Frontal cortex (tissue), 4 donors: Measurements from ENCODE around the gene ISCA1. TPM values are rescaled to one million over a fixed set of nuclear protein-coding genes. Genes with fewer than 3 reads are reported as not detected.
A peak's percentile ranks its signal among the peaks of the same experiment; 100 is the strongest.

Source experiments
- DNase-seq, 2 donors: peaks; one replicate each; pipeline ENCODE4 v3.0.0; 2012; ENCODE audit warnings: low spot score in 2 of 2
- FAIRE-seq: peaks from 2 replicates; lab custom pipeline; 2012; peaks lifted over from hg19 to GRCh38; lab: Jason Lieb, UNC
- small RNA-seq: library from RNA; depleted of rRNA; stranded (forward); fragments of <200 nt; gene quantifications from one replicate; pipeline ENCODE3, GENCODE V24; 2014
- total RNA-seq: library from RNA; depleted of rRNA; stranded (reverse); fragments of >200 nt; gene quantifications from one replicate; pipeline ENCODE4 v1.2.3, GENCODE V29; 2014
- donor health status: control.
- donor health status: control.
- donor health status: control.

The ISCA1 gene
- total RNA-seq, 1 donor from 2014 or later, result 92.5 TPM

DNA sequence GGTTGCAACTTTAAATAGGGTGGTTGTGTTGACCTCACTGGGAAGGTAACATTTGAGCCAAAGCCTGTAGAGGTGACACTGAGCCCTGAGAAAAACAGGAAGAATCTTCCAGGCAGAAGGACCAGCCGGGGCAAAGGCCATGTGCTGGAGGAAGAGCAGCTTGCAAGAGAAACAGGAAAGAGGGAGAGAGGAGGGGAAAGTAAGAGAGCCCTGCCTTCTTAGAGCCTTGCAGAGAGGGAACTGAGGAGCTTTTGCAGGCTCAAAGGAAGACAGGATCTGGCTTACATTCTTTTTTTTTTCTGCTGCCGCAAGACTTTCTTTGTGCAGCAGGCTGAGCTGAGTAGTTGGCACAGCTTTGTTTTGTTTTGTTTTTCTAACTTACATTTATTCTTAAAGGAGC, 40.3 kb downstream of the ISCA1 start:
- FAIRE-seq (no peak), DNase-seq (no peak)

- no peak for DNase-seq
- FAIRE-seq, result no peak
Measured at GRCh38 chr9:86241216-86241615, 41.1 kb downstream of the ISCA1 start.

- peak; percentile 57 for FAIRE-seq
Measured at GRCh38 chr9:86238861-86239770, 43.2 kb downstream of the ISCA1 start.

DNA sequence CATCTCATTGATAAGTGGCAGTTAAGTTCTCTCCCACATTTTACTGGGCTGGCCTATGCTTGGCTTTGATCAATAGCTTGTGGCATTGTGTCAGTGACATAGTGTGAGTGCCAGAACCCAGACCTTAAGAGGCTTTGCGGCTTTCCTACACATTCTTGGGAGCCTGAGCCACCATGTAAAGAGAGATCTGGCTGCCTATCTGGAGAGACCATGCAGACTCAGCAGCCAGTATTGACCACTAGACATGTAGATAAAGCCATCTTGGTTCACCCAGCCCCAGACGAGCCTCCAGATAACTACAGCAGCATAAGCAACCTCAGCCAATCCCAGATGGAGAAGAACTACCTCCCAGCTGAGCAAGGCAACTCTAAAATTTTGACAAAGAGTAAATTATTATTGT, 51.5 kb downstream of the ISCA1 start:
- DNase-seq (no peak), FAIRE-seq (no peak)

More at GRCh38 chr9:86238861-86239770, 43.2 kb downstream of the ISCA1 start:
- DNase-seq, result no peak

GRCh38 chr9:86222667-86223066, 59.7 kb downstream of the ISCA1 start:
- no peak for FAIRE-seq
- DNase-seq, result no peak

- FAIRE-seq (no peak), DNase-seq (no peak)
Measured at GRCh38 chr9:86219606-86220005, 62.7 kb downstream of the ISCA1 start.

- FAIRE-seq, result no peak
- no peak for DNase-seq
Measured at GRCh38 chr9:86217076-86217755, 65.1 kb downstream of the ISCA1 start.

Small RNA genes lying within 50 kb of the gene (small RNA-seq; reads per million reads assigned to genes)
- gene AL137849.1 (not detected), gene RN7SKP264 (not detected)

Other genes starting within 250 kb of the ISCA1 start
- 88.9 TPM for gene GOLM1, start 183.0 kb downstream of the ISCA1 start, total RNA-seq
- gene C9orf153, start 22.9 kb downstream of the ISCA1 start, total RNA-seq, result not detected
- 31.0 TPM for gene TUT7, start 71.9 kb upstream of the ISCA1 start, total RNA-seq